ENCODE measurements around the gene LASP1NB.
"Not testable (repeated sequence)": the region's sequence is repeated elsewhere in the genome, so short reads cannot be mapped to it uniquely, and the experiment has no call there.

The LASP1NB gene

GRCh38 chr17:38918129-38918913 is 7.1 kb upstream of the LASP1NB start:
- no peak for DNase-seq

- DNase-seq = no peak
Measured at GRCh38 chr17:38918916-38919315, 6.5 kb upstream of the LASP1NB start.

GRCh38 chr17:38919316-38920078 is 5.9 kb upstream of the LASP1NB start:
- DNase-seq = no peak

GRCh38 chr17:38920374-38921291 is 4.8 kb upstream of the LASP1NB start:
- no peak for DNase-seq

GRCh38 chr17:38921756-38922411 is 3.5 kb upstream of the LASP1NB start:
- DNase-seq = no peak

GRCh38 chr17:38922538-38923297 is 2.7 kb upstream of the LASP1NB start:
- peak; percentile 24 for DNase-seq

- no peak for DNase-seq
Measured at GRCh38 chr17:38926293-38927070, 1.1 kb downstream of the LASP1NB start.

GRCh38 chr17:38930782-38931181 is 5.4 kb downstream of the LASP1NB start:
- DNase-seq = not testable (repeated sequence)

GRCh38 chr17:38933962-38934361 is 8.5 kb downstream of the LASP1NB start:
- not testable (repeated sequence) for DNase-seq

- no peak for DNase-seq
Measured at GRCh38 chr17:38939987-38940386, 14.6 kb downstream of the LASP1NB start.

GRCh38 chr17:38940404-38940803 is 15.0 kb downstream of the LASP1NB start:
- no peak for DNase-seq

GRCh38 chr17:38942696-38943334 is 17.4 kb downstream of the LASP1NB start:
- DNase-seq = no peak

GRCh38 chr17:38943607-38944006 is 18.2 kb downstream of the LASP1NB start:
- no peak for DNase-seq

GRCh38 chr17:38947189-38947588 is 21.8 kb downstream of the LASP1NB start:
- no peak for DNase-seq

- not testable (repeated sequence) for DNase-seq
Measured at GRCh38 chr17:38953800-38954199, 28.4 kb downstream of the LASP1NB start.

- no peak for DNase-seq
Measured at GRCh38 chr17:38958326-38958725, 32.9 kb downstream of the LASP1NB start.

GRCh38 chr17:38958756-38959155 is 33.3 kb downstream of the LASP1NB start:
- DNase-seq = no peak

GRCh38 chr17:38959508-38959907 is 34.1 kb downstream of the LASP1NB start:
- no peak for DNase-seq

- DNase-seq = no peak
Measured at GRCh38 chr17:38960402-38960801, 35.0 kb downstream of the LASP1NB start.

- DNase-seq = no peak
Measured at GRCh38 chr17:38961413-38961812, 36.0 kb downstream of the LASP1NB start.

Data from right kidney (tissue), 1 donor.